Panc1 (cell line): ENCODE data around the gene SMIM35. TPM values are rescaled to one million over a fixed set of nuclear protein-coding genes. Genes with fewer than 3 reads are reported as not detected.

Source experiments
- ATAC-seq: fragments of 200-7000 bp; cut with Tn5 transposase; 2 replicates; pipeline ENCODE4 v1.9.1; 2020; ENCODE audit warnings: mild to moderate bottlenecking, moderate library complexity
- BruUV-seq: library from RNA; stranded (reverse); fragments of 400-500 nt; replicated peaks from 2 replicates; lab custom pipeline; 2021; lab: Mats Ljungman, UMichigan
- CTCF ChIA-PET: fragments of 300-600 bp; sonication (Branson Sonifier 250); formaldehyde crosslinking; loops from one replicate; lab custom pipeline; 2022; ENCODE audit warnings: antibody characterized with exemption; lab: Charles Lee
- POLR2A ChIA-PET: fragments of 300-600 bp; sonication (Branson Sonifier 250); formaldehyde crosslinking; loops from one replicate; lab custom pipeline; 2022; ENCODE audit warnings: antibody characterized with exemption; lab: Charles Lee
- DNase-seq: peaks from one replicate; pipeline ENCODE4 v3.0.0-alpha.2; 2010; ENCODE audit warnings: low read depth, low spot score
- H3K27ac ChIP-seq: 2 replicates; pipeline ENCODE4 v1.5.1; 2011; ENCODE audit warnings: mild to moderate bottlenecking, low read length, inconsistent platforms
- H3K27me3 ChIP-seq: fragments of 200-500 bp; sonication (Bioruptor generic); 2 replicates; pipeline ENCODE4 v1.6.0; 2014; ENCODE audit warnings: low read length, inconsistent platforms; ENCODE audit not compliant: control insufficient read depth, insufficient read depth
- H3K36me3 ChIP-seq: fragments of 200-500 bp; sonication (Bioruptor generic); 2 replicates; pipeline ENCODE4 v1.5.1; 2014; ENCODE audit warnings: inconsistent platforms, mild to moderate bottlenecking, low read length, moderate library complexity; ENCODE audit not compliant: control insufficient read depth, insufficient read depth
- H3K4me1 ChIP-seq: 2 replicates; pipeline ENCODE4 v1.5.1; 2011; ENCODE audit warnings: inconsistent platforms, mild to moderate bottlenecking, low read length, moderate library complexity; ENCODE audit not compliant: control insufficient read depth, insufficient read depth
- H3K4me3 ChIP-seq, 2 experiments: 2 replicates each; pipeline ENCODE4 v1.5.1; 2011 to 2012; ENCODE audit warnings: low read depth in 2 of 2, low read length in 2 of 2, mild to moderate bottlenecking in 2 of 2, inconsistent platforms in 1 of 2, moderate library complexity in 1 of 2
- H3K9me3 ChIP-seq: fragments of 200-500 bp; sonication (Bioruptor generic); 2 replicates; pipeline ENCODE4 v1.5.1; 2014; ENCODE audit warnings: low read depth, mild to moderate bottlenecking, inconsistent platforms, low read length, moderate library complexity; ENCODE audit not compliant: control insufficient read depth, insufficient read depth
- CTCF ChIP-seq: fragments of 450-650 bp; IDR thresholded peaks from 2 replicates; pipeline ENCODE4 v1.5.1; 2017; ENCODE audit warnings: mild to moderate bottlenecking
- POLR2AphosphoS5 ChIP-seq: IDR thresholded peaks from 2 replicates; pipeline ENCODE4 v1.6.1; 2012; ENCODE audit warnings: mild to moderate bottlenecking, low read depth, low read length, moderate library complexity
- REST ChIP-seq, 2 experiments: IDR thresholded peaks; 2 replicates each; pipeline ENCODE4 v1.6.1; 2011 to 2012; ENCODE audit warnings: low read depth in 2 of 2, control low read depth in 1 of 2, low read length in 1 of 2, mild to moderate bottlenecking in 1 of 2, moderate library complexity in 1 of 2; ENCODE audit not compliant: insufficient read depth in 1 of 2
- SIN3A ChIP-seq: IDR thresholded peaks from 2 replicates; pipeline ENCODE4 v1.6.1; 2012; ENCODE audit warnings: low read depth, mild to moderate bottlenecking, low read length, moderate library complexity, borderline replicate concordance; ENCODE audit not compliant: insufficient read depth
- TCF7L2 ChIP-seq: IDR thresholded peaks from 2 replicates; pipeline ENCODE4 v1.6.1; 2011; ENCODE audit warnings: mild to moderate bottlenecking, low read depth, low read length, inconsistent platforms
- in situ Hi-C: cut with HindIII; loops from 2 replicates; pipeline ENCODE4 v1.10.0; 2016; ENCODE audit warnings: low sequenced_read_pairs, low pct_unique_long_range_greater_than_20kb
- intact Hi-C: fragments of 100-400 bp; cut with micrococcal nuclease; formaldehyde crosslinking; loops from one replicate; pipeline ENCODE4 v1.10.0; 2022; ENCODE audit not compliant: unreplicated experiment
- total RNA-seq: library from RNA; stranded (reverse); gene quantifications from one replicate; pipeline ENCODE4 v1.2.1, GENCODE V29; 2021; ENCODE audit not compliant: unreplicated experiment

Gene SMIM35
- total RNA-seq, 1 experiment from 2014 or later, result not detected

GRCh38 chr11:118079491-118079890 lies 7.3 kb downstream of the SMIM35 start:
- ChIA-PET CTCF (no interaction called here), POLR2A (no interaction called here)
- Histone ChIP-seq H3K9me3 (no peaks in the 10 kb centered on the region), H3K4me3 (no peak overlapping the region), H3K27me3 (peaks cover 15% of the 10 kb centered on the region), H3K4me1 (no peaks in the 10 kb centered on the region), H3K36me3 (no peaks in the 10 kb centered on the region), H3K27ac (no peak overlapping the region)
- DNase-seq (no peak), ATAC-seq (no peak)
- BruUV-seq, result no TSS peak
- in situ Hi-C loops, result no loop called here
- TF ChIP-seq TCF7L2 (no peak), REST (IDR thresholded peaks at IDR 0.05; ENCODE audit: insufficient read depth in 1 of 2, low read depth in 2 of 2, low read length in 1 of 2) (no peak), CTCF (no peak), SIN3A (no peak), POLR2AphosphoS5 (no peak)
- intact Hi-C loops, result no loop called here

- DNase-seq (no peak), ATAC-seq (peak; percentile 49; the same call in 1 of the 2 replicates)
- no peaks in the 10 kb centered on the region for H3K9me3 ChIP-seq
- ChIA-PET POLR2A (no interaction called here), CTCF (interaction anchor here (0.6 kb wide), 1 partner anchor 22 kb away, joined by 3 read pairs; no protein-coding TSS in a partner anchor)
- no peak overlapping the region for H3K27ac ChIP-seq
- H3K4me3 ChIP-seq, result no peak overlapping the region
- TF ChIP-seq CTCF (no peak), POLR2AphosphoS5 (no peak), REST (IDR thresholded peaks at IDR 0.05; ENCODE audit: insufficient read depth in 1 of 2, low read depth in 2 of 2, low read length in 1 of 2) (no peak), TCF7L2 (no peak), SIN3A (no peak)
- H3K36me3 ChIP-seq, result no peaks in the 10 kb centered on the region
- in situ Hi-C loops, result no loop called here
- no TSS peak for BruUV-seq
- intact Hi-C loops, result no loop called here
- no peaks in the 10 kb centered on the region for H3K4me1 ChIP-seq
- peaks cover 15% of the 10 kb centered on the region for H3K27me3 ChIP-seq
These were observed 7.8 kb downstream of the SMIM35 start for GRCh38 chr11:118078911-118079411.
